Measurements from ENCODE around the gene TRAF1.

TRAF1 gene

DNA sequence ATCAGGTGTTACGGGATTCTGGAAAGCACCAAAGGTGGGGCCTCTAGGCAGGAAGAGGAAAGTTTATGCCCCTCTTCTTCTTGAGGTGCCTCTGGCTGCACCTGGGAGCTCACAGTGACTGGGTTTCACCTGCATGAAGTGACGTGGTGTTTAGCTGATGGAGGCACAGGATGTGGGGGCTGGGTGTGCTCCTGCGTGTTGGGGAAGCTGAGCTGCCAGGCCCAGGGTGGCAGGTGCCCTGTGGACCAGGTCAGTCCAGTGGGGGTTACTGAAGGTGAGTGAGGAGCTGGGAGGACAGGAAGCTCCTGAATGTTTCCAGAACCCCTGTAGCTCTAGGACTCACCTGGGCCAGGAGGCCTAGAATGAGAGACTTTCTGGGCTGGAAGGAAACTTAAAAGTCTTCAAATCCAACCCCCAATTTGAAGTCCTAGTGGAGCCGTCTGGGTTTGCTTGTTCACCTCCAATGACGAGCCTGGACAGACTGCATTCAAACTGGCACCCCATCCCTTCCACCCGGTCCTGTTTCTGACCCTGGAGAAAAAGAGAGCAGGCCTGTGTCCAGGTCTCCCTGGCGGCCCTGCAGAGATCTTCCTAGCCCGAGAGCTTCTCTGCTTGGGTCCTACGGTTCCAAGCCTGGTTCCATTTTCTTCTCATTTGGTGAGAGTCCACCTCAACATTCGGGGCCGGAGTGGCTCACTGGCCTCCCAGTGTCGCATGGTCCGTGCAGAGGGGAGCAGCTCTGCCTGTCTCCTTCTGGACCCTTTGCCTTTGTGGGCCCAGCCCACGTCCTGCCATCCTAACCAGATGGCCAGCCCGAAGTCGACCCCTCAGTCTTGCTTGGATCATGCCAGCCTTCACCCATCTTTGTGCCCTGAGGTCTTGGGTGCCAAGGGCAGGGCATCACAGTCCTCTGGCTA, 22.3 kb downstream of the TRAF1 start:
- no peak for DNase-seq

GRCh38 chr9:120902569-120903535, 23.7 kb downstream of the TRAF1 start:
- no peak for DNase-seq

DNA sequence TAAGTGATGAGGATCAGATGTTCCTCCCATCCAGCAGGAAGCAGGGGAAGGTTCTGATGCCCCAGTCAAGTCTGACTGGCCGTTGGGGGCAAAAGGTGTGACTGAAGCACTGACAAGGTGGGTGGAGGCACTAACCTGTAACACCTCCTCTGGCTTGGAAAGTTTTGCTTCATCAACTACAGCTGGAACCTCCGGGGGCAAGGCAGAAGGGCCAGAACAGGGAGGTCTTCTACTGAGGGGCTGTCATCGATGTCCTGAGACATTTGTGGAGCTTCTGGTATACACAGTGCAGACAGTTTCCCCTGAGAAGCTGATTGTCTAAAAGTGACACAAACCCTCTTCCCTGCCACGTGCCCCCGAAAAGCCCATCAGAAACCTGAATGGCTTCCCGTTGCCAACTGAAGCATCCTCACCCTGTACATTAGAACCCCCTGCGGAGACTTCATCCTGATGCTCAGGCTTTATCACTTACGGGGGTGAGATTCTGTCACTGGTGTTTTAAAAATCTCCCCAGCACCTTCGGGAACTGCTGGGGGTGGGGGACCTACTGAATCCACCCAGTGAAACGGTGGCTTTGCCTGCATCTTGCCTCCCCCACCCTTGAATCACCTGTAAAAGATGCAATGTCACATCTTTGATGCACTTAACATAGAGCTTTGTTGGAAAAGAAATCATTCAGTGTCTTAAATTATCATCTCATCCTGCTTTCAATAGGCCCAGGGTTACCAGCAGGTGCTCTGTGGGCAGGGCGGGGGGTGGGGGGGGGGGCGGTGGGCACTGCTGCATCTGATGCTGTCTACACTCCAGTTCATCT, 24.6 kb downstream of the TRAF1 start:
- no peak for DNase-seq

- no peak for DNase-seq
These were observed 25.8 kb downstream of the TRAF1 start for GRCh38 chr9:120900824-120901223.

DNA sequence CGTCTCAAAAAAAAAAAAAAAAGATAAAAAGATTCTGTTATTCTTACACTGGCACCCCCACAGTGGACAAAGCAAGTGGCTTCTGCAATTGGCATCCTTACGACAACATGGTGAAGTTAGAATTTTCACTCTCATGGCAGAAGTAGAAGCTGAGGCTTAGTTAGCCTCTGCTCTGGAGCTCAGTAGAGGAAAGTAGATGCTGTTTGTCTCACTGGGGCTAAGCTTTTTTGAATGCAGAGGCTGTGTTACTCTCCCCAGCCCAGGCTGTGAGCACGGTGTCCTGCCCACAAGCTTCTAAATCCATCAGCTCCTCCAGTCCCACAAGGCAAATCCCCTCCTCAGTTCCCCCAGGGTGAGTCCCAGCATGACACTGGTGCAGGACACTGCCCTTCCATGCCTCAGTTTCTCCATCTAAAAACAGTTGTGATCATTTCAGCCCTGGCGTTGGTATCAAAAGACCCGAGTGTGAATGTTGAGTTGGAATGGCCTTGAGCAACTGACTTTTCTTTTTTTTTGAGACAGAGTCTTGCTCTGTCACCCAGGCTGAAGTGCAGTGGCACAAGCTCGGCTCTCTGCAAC, 27.0 kb downstream of the TRAF1 start:
- DNase-seq: no peak

- DNase-seq: no peak
These were observed 28.2 kb downstream of the TRAF1 start for GRCh38 chr9:120898396-120898795.

DNA sequence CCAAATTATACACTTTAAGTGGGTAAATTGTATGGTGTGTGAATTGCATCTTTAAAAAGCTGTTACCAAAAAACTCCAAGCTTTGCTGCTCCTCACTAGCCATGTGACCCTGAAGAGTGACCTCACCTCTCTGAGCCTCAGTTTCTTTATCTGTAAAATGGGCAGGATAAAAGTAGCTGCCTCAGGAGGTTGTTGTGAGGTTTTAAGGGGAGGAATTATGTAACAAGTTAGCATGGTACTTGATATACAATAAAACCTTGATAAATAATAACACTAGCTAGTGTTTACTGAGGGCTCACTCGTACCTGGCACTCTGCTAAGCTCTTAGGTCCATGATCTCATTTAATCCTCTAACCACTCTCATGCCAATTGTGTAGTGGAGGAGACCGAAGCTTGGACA, 30.6 kb downstream of the TRAF1 start:
- no peak for DNase-seq

GRCh38 chr9:120894321-120895148, 32.1 kb downstream of the TRAF1 start:
- no peak for DNase-seq

GRCh38 chr9:120893611-120894307, 32.8 kb downstream of the TRAF1 start:
- no peak for DNase-seq

DNA sequence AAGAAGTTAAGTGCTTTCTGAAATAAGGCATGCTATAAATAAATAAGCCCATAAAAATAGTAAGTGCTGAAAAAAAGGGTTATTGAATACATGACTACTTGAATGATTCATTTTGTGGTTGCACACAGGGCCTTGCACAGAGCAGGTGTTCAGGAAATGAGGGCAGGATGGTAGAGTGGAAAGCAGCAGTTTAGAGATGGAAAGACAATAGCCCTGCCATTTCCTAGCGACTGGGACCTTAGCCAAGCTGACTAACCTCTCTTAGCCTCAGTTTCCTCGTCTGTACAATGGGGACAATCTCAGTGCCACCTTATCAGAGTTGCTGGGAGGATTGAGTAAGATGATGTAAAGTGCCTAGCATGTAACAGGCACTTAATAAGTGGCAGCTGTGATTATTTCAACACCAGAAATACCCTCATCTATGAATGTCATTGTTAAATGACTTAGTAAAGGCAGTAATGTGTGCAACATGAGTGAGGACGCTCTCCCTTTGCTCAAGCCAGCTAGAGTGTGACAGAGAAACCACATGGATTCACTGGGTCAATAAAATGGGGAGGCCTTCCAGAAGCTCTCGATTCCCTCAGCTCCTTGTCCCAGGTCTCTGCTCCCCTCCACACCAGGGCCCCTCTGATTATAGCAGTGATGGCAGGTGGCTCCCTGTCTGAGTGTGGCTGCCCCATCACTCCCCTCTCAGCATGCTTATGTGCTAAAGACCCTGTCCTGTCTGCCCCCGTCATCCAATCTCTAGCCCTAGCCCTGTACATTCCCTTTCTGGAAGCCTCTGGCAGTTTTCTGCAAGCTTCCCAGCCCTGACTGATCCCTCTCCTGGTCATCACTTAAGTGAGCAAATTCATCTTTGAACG, 33.6 kb downstream of the TRAF1 start:
- DNase-seq: peak; percentile 93

DNA sequence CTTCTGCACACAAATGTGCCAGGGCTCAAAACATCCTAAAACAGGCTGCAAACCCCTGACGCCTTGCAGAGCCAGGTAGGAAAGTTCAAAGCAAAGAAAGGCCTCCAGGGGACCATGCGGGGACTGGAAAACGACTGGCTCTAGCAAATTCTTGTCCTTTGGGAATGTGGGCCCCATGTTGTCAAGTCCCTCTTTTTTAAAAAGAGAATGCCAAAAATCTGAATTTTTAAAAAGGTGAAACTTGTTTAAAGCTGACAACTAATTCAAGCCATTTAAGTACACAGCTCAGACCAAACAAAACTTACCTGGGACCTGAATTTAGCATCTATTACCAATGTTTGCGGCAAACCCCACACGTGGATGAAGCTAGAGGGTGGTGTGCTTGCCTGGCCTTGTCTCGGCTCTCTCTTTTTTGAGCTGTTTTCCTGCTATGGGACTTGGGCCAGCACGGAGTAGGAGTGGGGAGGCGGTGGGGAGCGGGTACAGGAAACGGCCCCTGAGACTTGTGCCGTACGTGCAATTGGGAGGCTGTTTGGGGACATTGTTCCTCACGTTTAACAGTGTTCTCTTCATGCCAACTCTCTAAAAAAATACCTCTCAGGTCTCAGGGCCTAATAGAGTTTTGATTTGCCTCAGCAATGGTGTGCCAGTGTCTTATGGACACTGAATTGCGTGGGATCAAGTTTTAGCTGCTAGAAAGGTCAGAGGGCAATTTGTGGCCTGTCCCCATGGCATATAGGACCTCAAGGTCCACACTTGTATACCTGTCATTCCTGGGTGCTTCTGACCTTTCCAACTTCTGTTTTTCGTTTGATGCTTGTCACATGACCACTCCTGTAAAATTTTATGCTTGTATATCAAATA, 34.5 kb downstream of the TRAF1 start:
- DNase-seq: peak; percentile 63

- peak; percentile 86 for DNase-seq
These were observed 35.2 kb downstream of the TRAF1 start for GRCh38 chr9:120891245-120891883.

DNA sequence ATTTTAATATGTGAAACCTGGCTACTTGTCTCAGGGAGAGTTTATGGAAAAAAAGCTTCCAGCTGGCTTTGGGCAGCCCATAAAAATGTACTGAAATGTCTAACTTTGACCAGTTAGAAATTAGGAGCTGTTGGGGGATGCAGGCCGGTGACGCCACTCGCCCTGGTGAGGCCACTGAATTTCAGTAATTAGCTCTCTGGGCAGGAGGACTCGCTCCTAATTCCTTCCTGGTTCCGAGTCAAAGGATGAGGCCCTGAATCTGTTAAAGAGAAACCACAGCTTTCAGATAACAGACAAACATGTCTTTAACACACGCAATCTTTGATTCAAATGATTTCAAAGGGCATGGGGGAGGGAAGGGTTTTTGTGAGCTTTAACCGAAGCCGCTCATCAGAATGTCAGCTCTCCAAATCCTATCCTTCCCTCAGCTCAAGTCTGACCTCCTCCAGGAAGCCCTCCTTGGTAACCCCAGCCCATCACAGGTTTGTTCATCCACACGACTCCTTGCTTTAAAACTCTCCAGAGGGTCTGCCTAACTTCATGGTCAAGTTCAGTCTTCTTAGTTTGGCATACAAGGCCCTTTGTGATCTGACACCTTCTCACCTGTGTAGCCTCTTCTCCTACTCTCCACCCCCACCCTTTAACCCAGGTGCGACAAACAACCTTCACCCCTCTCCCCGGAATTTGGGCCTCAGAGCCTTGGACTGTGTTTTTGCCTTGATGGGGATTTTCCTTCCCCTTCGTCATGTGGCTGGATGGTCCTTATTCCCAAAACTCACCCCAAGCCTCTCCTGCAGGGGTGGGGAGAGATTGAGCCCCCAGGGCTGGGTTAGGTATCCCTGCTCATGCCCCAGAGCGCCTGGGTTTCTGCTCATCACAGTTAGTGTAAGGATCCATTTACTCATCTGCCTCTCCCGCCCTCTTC, 36.0 kb downstream of the TRAF1 start:
- peak; percentile 85 for DNase-seq

DNA sequence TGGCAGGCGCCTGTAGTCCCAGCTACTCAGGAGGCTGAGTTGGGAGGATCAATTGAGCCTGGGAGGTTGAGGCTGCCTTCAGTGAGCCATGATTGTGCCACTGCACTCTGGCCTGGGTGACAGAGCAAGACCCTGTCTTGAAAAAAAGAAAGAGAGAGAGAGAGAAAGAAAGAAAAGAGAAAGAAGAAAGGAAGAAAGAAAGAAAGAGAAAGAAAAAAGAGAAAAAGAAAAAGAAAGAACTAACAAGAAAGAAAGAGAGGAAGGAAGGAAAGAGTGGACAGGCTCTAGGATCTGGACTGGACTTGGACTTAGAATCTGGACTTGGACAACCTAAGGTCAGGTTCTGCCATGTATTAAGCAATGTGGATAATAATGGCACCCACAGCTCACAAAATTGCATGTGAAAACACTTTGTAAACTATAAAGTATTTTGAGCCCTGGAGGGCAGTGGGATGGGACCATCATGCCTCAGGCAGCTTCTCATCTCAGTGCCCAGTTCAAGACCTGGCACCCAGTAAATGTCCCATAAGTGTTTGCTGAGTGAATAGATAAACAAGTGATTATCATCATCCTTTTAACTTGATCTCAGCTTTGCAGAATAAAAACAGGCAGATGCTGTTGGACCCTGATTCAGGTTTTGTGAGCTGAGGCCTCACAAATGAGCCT, 36.9 kb downstream of the TRAF1 start:
- no peak for DNase-seq

GRCh38 chr9:120888626-120889025, 38.0 kb downstream of the TRAF1 start:
- DNase-seq: no peak

GRCh38 chr9:120886490-120886967, 40.1 kb downstream of the TRAF1 start:
- DNase-seq: no peak
